ENCODE measurements around the gene RXRB.

RXRB gene

GRCh38 chr6:33169291-33170175, 30.9 kb downstream of the RXRB start:
- TF ChIP-seq EZH2phosphoT487 (IDR thresholded peaks at IDR 0.05; ENCODE audit: low read depth) = no peak
- TF ChIP-seq CTCF (IDR thresholded peaks at IDR 0.05; ENCODE audit: low read depth, low read length) = no peak
- H3K9ac ChIP-seq (ENCODE audit: low read length) = no peak overlapping the region
- no peaks in the 10 kb centered on the region for H3K79me2 ChIP-seq (ENCODE audit: low read length)
- H4K20me1 ChIP-seq (ENCODE audit: insufficient read depth, low read length) = no peaks in the 10 kb centered on the region
- H3K27ac ChIP-seq (ENCODE audit: low read length) = no peak overlapping the region
- H2AFZ ChIP-seq (ENCODE audit: low read depth, low read length) = no peak overlapping the region
- H3K4me1 ChIP-seq (ENCODE audit: low read length) = peaks cover 17% of the 10 kb centered on the region
- H3K4me2 ChIP-seq (ENCODE audit: low read length) = no peak overlapping the region; the same call in 1 of the 2 replicates
- no peaks in the 10 kb centered on the region for H3K36me3 ChIP-seq (replicated peaks; ENCODE audit: low read depth, low read length)
- no peaks in the 10 kb centered on the region for H3K27me3 ChIP-seq (ENCODE audit: low read depth, low read length)
- no peaks in the 10 kb centered on the region for H3K9me3 ChIP-seq (ENCODE audit: insufficient read depth, low read length)
- no peak overlapping the region for H3K4me3 ChIP-seq (ENCODE audit: low read length)

GRCh38 chr6:33168639-33169038, 31.8 kb downstream of the RXRB start:
- TF ChIP-seq CTCF (IDR thresholded peaks at IDR 0.05; ENCODE audit: low read depth, low read length) (no peak), EZH2phosphoT487 (IDR thresholded peaks at IDR 0.05; ENCODE audit: low read depth) (no peak)
- H3K4me1 ChIP-seq (ENCODE audit: low read length) = peaks cover 17% of the 10 kb centered on the region
- no peak overlapping the region for H2AFZ ChIP-seq (ENCODE audit: low read depth, low read length)

GRCh38 chr6:33168284-33168601, 32.2 kb downstream of the RXRB start:
- Histone ChIP-seq H3K36me3 (replicated peaks; ENCODE audit: low read depth, low read length) (no peaks in the 10 kb centered on the region), H3K4me1 (ENCODE audit: low read length) (peaks cover 17% of the 10 kb centered on the region), H3K79me2 (ENCODE audit: low read length) (no peaks in the 10 kb centered on the region), H3K4me2 (ENCODE audit: low read length) (no peak overlapping the region), H3K9me3 (ENCODE audit: insufficient read depth, low read length) (no peaks in the 10 kb centered on the region), H3K4me3 (ENCODE audit: low read length) (no peak overlapping the region), H3K9ac (ENCODE audit: low read length) (no peak overlapping the region), H2AFZ (ENCODE audit: low read depth, low read length) (no peak overlapping the region), H4K20me1 (ENCODE audit: insufficient read depth, low read length) (no peaks in the 10 kb centered on the region), H3K27ac (ENCODE audit: low read length) (no peak overlapping the region), H3K27me3 (ENCODE audit: low read depth, low read length) (no peaks in the 10 kb centered on the region)
- TF ChIP-seq CTCF (IDR thresholded peaks at IDR 0.05; ENCODE audit: low read depth, low read length) (no peak), EZH2phosphoT487 (IDR thresholded peaks at IDR 0.05; ENCODE audit: low read depth) (no peak)

More at GRCh38 chr6:33168639-33169038, 31.8 kb downstream of the RXRB start:
- no peak overlapping the region for H3K4me2 ChIP-seq (ENCODE audit: low read length)
- H3K4me3 ChIP-seq (ENCODE audit: low read length) = no peak overlapping the region
- no peaks in the 10 kb centered on the region for H3K79me2 ChIP-seq (ENCODE audit: low read length)
- H3K27me3 ChIP-seq (ENCODE audit: low read depth, low read length) = no peaks in the 10 kb centered on the region
- H3K9me3 ChIP-seq (ENCODE audit: insufficient read depth, low read length) = no peaks in the 10 kb centered on the region
- H3K36me3 ChIP-seq (replicated peaks; ENCODE audit: low read depth, low read length) = no peaks in the 10 kb centered on the region
- H3K27ac ChIP-seq (ENCODE audit: low read length) = no peak overlapping the region
- no peak overlapping the region for H3K9ac ChIP-seq (ENCODE audit: low read length)
- no peaks in the 10 kb centered on the region for H4K20me1 ChIP-seq (ENCODE audit: insufficient read depth, low read length)

- H3K9me3 ChIP-seq (ENCODE audit: insufficient read depth, low read length) = no peaks in the 10 kb centered on the region
- no peak overlapping the region for H3K4me3 ChIP-seq (ENCODE audit: low read length)
- H3K4me2 ChIP-seq (ENCODE audit: low read length) = no peak overlapping the region
- no peak overlapping the region for H3K9ac ChIP-seq (ENCODE audit: low read length)
- no peaks in the 10 kb centered on the region for H3K79me2 ChIP-seq (ENCODE audit: low read length)
- H3K27me3 ChIP-seq (ENCODE audit: low read depth, low read length) = no peaks in the 10 kb centered on the region
- peaks cover 17% of the 10 kb centered on the region for H3K4me1 ChIP-seq (ENCODE audit: low read length)
- TF ChIP-seq EZH2phosphoT487 (IDR thresholded peaks at IDR 0.05; ENCODE audit: low read depth) = no peak
- TF ChIP-seq CTCF (IDR thresholded peaks at IDR 0.05; ENCODE audit: low read depth, low read length) = no peak
- no peak overlapping the region for H2AFZ ChIP-seq (ENCODE audit: low read depth, low read length)
- H3K36me3 ChIP-seq (replicated peaks; ENCODE audit: low read depth, low read length) = no peaks in the 10 kb centered on the region
- no peaks in the 10 kb centered on the region for H4K20me1 ChIP-seq (ENCODE audit: insufficient read depth, low read length)
- H3K27ac ChIP-seq (ENCODE audit: low read length) = no peak overlapping the region
Measured at GRCh38 chr6:33167374-33168283, 32.8 kb downstream of the RXRB start.
